GM21390 (cell line): ENCODE results near the gene ISM1.

Experiments
- ATAC-seq: cut with Tn5 transposase; IDR thresholded peaks from one replicate; pipeline ENCODE4 v1.9.1; 2021; ENCODE audit not compliant: unreplicated experiment

ISM1 gene

DNA sequence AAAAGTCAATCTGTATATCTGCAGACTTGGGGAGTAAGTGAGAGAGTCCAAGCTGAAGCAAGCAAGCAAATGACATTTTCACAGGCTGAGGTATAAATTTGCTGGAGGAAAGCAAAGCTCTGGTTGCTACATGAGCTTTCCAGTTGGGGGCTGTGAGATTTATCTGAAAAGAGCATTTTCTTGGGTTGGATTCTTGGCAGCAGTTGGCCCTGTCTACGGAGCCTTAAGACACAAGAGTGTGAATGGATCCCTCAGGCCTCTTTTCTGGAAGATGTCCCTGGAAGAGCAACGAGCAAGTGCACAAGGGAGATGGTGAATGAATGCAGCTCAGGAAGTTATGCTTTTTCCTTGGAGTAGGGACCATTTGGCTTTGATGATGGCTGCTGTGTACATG, 30.8 kb downstream of the ISM1 start:
- ATAC-seq = no peak

- ATAC-seq = no peak
Observed at GRCh38 chr20:13255356-13255755, 34.3 kb downstream of the ISM1 start.

- ATAC-seq = no peak
Observed at GRCh38 chr20:13256606-13257005, 35.5 kb downstream of the ISM1 start.

- ATAC-seq = no peak
Observed at GRCh38 chr20:13259921-13260320, 38.8 kb downstream of the ISM1 start.

DNA sequence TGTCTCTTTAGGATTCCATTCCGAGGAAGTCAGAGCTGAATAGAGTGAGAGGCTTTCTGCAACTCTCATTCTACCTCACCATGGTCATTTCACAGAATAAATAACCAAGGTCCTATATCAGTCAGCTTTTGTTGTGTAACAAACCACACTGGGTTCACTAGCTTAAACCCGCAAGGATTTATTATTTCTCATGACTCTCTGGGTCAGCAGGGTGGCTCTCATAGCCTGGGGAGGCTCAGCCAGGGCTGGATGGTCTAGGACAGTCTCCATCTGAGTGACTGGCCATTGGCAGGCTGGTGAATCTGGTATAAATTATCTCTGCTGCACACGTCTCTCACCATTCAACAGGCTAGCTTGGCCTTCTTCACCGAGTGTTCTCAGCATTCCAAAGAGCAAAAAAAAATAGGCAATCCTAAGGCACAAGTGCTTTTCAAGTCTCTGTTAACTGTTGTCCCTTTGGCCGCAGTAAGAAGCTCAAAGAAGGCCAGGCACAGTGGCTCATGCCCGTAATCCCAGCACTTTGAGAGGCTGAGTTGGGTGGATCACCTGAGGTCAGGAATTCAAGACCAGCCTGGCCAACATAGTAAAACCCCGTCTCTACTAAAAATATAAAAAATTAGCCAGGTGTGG, 39.7 kb downstream of the ISM1 start:
- no peak for ATAC-seq

DNA sequence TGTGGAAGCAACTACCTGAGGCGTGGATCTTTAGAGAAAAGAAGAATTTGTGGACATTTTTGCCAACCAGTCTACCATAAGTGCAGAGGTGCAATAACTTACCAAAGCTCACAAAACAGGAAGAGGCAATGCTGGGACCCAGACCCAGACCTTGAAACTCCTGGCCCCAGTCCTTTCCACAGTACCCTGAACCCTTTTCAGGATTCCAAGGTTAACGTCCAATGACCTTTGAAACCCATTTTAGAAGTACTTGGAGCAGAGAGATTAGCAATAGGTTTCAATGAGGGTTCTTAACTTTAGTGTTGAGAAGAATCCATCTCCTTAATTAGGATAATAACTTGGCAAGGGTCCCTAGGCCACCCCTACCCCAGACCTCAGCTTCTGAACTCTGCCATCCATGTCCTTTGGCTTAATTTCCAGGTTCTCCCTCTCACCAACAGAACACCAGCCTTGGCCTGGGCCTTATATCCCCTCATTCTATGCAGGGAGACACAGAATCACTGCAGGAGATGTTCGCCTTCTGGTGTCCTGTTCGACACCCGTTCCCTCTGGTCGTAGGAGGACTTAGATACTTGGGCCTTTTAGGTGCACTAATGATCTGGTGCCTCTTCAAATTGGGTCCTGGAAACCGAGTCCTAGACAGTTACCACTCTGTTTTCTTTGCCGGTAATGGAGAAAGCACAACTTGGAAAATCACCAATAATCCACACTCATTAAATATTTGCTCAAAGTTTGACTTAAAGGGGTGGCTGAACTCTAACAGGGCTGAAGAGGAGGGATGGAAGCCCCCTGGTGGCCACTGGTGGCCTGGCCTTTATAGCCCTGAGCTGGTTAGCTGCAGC, 40.6 kb downstream of the ISM1 start:
- peak; percentile 71 for ATAC-seq

- no peak for ATAC-seq
Observed at GRCh38 chr20:13262302-13262650, 41.2 kb downstream of the ISM1 start.

DNA sequence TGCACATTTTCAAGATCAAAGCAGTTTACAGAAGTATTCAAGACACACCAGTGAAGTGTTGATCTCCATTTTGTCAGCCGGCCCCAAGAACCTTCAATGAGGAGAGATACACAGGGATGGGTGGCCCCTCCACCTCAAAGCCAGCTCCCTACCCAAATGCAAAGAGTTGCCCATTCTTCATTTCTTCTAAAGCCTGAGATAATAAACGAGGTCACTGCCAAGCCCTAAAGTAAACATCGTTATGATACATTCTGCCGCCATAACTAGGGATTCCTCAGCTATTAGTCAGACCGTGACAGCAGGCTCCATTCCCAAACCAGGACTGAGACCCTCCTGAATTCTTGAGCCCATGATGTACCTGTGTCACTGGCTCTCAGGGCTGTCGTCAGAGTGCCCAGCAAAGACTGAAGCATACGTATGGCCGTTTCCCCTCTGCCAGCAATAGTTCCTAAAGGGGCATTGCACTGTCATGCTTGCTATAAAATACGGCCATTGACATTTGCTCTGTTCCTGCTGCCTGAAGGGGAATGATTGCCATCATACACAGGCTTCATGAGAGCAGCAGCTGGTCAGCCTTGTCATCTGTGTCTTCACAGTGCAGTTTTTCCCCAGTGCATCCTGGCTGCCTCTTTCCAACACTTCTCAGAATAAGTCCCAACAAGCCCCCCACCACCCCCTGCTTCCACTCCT, 41.7 kb downstream of the ISM1 start:
- ATAC-seq = no peak

DNA sequence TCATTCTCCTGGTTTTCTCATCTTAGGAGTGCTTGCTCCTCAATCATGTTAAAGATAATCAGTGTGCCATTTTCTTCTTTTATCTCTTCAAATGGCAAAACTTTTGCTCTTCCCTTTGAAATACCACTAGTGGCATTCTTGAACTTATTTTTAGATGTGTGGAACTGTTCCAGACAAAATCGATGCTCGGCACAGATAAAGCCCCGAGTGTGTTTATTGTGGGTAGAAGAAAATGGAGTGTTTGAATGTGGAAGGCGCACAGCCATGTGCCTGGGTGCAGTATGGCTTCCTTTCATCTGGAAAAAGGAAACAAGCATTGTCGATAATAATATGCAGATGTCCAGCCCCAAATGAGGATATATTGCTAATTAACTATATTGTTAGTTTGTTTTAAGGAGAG, 42.4 kb downstream of the ISM1 start:
- ATAC-seq = no peak

DNA sequence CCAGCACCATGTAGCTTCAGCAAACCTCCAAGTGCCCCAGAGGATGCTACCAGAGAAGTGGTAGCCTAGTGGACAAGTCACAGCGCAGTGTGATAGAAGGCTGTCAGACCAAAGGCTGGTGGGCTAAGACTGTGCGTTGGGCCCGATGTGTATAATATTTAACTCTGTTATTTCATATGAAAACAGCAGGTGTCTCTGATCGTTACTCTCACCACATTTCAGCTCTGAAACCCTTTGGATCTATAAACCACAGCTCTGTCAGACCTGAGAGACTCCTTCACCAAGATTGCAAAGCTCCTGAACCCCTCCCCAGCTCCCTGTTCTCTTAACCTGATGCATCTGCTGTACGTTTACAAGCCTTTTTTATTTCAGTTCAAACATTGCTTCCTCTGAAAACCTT, 43.8 kb downstream of the ISM1 start:
- no peak for ATAC-seq

DNA sequence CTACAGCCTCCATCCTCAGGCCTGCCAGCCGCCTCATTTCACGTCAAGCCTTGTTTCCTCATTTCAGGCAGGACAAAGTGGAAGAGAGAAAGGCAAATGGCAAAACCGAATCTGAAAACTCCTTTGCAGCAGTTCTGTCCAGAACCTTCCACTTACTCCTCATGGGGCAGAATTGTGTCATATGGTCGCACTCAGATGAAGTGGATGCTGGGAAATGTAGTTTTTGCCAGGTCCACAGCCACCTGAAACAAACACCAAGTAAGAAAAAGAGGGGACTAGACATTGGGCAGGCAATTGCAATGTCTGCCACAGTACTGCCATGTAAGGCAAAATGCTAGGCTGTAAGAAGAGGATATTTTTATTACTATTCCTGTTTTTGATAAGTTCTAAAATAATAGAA, 44.9 kb downstream of the ISM1 start:
- ATAC-seq = no peak

DNA sequence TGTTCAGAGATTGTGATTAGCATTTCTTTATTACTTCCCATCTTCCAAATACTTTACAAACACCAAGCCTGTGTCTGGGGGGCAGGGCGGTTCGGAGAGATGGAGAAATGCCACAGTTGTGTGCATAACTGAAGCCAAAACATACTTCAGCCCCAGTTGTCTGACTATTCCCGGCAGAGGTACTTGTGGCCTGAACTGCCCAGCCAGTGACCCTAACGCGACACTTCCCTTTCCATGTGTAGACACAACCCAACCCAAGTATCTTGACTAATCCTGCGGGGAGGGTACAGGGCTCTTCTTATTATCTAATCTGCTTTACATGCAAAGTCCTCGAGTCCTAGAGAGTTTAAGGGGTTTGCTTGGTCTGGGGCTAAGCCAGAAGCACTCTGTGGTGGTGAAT, 46.2 kb downstream of the ISM1 start:
- ATAC-seq = no peak

- no peak for ATAC-seq
Observed at GRCh38 chr20:13268953-13269352, 47.9 kb downstream of the ISM1 start.

DNA sequence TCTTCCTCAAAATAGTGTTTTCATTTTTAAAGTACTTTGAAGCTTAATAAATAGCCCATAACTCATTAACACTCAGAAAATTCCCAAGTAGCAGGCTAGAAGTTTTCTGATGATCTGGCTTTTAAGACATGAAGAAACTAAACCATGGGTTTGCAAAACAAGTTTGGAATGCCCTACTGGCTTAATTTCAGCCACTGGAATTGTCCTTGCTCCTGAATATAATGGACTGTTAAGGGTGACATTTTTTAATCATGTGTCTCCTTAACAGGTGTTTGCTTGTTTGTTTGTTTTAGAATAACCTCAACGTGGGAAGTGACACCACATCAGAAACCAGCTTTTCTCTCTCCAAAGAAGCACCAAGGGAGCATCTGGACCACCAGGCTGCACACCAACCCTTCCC, 49.1 kb downstream of the ISM1 start:
- ATAC-seq = no peak

DNA sequence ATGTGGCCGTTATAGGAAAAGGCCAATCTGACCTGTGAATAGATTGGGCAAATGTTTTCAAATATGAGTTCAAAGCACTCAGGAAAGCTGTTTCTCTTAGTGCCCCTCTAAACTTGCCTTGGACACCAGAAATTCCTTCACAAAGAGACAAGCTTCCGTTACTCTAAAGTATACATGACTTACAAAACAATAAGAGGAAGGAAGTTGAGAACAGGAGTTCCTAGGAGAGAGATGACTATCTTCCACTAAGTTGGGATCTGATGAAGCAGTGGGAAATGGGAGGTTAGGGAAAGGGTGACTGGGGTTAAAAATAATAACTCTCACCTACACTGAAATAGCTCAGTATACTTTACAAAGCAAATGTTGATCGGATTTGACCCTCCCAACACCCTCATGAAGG, 50.0 kb downstream of the ISM1 start:
- ATAC-seq = no peak

DNA sequence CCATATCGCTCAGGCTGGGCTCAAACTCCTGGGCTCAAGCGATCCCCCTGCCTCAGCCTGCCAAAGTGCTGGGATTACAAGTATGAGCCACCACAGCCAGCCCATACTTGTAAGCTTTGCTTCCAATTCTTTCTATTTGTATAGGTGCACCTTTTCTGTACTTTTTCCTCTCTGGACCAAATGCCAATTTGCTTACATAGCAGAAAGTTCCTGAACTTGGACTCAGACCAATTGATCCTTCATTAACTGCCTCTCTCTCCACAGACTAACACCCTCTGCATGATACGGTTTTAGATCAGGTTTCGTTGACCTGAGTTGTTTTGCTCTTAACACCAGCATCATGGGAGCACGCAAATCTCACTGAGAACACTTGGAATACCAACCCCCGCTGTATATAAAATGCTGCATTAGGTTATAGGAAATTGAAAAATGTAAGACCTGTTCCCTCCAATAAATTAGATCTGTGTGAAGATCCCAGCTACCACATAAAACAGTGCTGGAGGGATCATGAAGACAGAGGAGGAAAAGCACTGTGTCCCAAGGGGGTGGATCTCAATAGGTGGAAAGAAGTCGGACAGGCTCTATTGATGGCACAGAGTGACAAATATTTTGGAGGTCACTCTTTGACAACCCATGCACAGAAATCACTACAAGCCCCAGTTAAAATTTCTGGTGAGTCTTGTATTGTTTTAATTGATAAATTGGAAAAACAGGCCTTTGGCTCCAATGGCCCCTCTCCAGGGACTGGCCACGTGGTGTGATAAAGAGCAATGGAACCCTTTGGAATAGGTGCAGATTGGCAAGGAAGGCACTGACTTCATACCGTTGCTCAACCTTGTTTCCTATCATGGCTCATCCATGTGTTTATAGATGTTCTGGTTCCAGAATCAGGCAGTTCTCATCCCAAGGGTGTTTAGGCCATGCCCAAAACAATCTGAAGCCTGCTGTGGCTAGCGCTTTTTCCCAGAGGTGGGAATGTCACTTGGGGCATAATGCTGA, 51.2 kb downstream of the ISM1 start:
- ATAC-seq = no peak

- no peak for ATAC-seq
Observed at GRCh38 chr20:13274275-13274861, 53.3 kb downstream of the ISM1 start.

- ATAC-seq = no peak
Observed at GRCh38 chr20:13276945-13277541, 56.0 kb downstream of the ISM1 start.

DNA sequence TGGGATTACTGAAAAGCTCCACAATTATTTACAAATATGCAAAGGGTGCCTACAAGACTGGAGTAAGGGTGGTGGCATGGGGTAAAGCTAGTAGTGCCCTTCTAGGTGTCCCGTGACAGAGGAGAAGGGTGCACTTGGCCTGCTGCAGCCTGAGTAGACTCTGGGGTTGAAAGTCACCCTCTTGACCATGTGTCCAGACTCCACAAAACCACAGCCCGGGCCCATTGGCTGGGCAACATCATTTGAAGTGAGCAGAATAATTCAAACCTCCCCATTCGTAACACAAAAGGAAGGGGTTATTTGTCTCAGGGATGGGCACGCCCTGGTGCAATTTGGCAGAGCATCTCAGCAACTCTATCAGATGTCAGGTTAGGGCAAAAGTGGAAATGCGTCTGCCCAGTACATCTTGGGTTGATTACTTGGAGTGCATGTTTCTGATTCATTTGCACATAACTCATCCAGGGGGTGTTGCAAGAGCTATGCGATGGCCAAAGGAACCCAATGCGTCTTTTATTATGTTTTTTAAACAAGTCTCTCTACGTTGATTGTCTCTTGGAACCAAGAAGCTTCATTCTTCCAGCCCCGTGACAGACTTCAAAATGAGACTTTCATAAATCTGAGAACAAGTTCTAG, 56.7 kb downstream of the ISM1 start:
- no peak for ATAC-seq
